ENCODE data around the gene TIGD7.
"Not testable (repeated sequence)": the region's sequence is repeated elsewhere in the genome, so short reads cannot be mapped to it uniquely, and the experiment has no call there.

Gene TIGD7

GRCh38 chr16:3282103-3282729 is 23.0 kb downstream of the TIGD7 start:
- DNase-seq, result no peak

DNA sequence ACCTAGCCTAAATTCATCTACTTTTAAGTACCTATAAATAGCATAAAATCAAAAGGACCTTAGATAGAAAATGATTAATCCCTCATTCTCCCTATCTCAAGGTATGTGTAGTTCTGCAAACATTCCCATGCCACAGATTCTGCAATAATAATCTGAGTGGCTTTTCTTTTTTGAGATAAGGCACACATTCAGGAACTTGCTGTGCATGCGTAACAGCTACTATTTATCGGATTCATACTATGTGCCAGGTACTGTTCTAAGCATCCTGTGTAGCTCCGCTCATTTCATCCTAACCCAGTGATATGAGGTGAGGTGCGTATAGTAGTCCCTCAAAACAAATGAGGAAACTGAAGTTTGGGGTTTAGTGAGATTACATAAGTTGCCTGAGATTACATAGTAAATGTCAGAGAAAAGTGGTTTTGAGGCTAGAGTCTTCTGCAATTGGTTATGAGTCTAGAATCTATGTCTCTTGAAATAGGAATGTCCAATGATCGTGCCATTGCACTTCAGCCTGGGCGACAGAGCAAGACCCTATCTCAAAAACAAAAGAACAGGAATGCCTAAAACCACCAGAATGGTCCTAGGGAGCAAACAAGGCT is 23.9 kb downstream of the TIGD7 start:
- no peak for DNase-seq

- no peak for DNase-seq
Measured at GRCh38 chr16:3276679-3277078, 28.6 kb downstream of the TIGD7 start.

- no peak for DNase-seq
Measured at GRCh38 chr16:3274947-3275346, 30.3 kb downstream of the TIGD7 start.

- DNase-seq, result no peak
Measured at GRCh38 chr16:3274490-3274889, 30.7 kb downstream of the TIGD7 start.

DNA sequence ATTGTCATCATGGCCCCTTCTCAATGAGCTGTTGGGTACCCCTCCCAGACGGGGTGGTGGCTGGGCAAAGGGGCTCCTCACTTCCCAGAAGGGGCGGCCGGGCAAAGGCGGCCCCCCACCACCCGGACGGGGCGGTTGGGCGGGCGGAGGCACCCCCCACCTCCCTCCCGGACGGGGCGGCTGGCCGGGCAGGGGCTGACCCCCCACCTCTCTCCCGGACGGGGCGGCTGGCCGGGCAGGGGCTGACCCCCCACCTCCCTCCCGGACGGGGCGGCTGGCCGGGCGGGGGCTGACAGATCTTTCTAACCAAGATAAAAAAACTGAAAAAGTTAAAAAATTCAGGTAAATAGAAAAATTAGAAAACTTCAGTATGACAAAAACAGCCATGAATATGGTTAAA is 33.9 kb downstream of the TIGD7 start:
- DNase-seq, result not testable (repeated sequence)

DNA sequence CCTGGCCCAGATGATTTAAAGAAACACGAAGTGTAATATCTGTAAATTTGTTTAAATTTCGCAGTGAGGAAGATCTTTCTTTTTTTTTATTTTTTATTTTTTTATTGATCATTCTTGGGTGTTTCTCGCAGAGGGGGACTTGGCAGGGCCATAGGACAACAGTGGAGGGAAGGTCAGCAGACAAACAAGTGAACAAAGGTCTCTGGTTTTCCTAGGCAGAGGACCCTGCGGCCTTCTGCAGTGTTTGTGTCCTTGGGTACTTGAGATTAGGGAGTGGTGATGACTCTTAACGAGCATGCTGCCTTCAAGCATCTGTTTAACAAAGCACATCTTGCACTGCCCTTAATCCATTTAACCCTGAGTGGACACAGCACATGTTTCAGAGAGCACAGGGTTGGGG is 34.5 kb downstream of the TIGD7 start:
- not testable (repeated sequence) for DNase-seq

DNA sequence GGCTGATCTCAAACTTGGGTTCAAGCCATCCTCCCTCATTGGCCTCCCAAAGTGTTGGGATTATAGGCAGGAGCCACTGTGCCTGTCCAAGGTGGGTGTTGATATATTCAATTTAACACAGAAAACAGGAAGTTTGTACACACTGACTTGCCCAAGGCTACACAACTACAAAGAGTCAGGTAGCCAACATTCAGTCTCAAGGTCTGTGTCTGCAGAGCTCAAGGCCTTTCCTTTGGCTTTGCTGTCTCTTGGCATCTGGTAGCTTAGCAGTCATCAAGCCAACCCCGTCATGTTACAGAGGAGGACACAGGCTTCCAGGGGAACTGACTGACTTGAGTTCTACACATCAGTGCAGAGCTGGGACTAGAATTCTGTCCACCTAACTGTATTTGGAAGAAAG is 36.9 kb downstream of the TIGD7 start:
- no peak for DNase-seq

- peak; percentile 9 for DNase-seq
Measured at GRCh38 chr16:3266873-3267537, 38.2 kb downstream of the TIGD7 start.

DNA sequence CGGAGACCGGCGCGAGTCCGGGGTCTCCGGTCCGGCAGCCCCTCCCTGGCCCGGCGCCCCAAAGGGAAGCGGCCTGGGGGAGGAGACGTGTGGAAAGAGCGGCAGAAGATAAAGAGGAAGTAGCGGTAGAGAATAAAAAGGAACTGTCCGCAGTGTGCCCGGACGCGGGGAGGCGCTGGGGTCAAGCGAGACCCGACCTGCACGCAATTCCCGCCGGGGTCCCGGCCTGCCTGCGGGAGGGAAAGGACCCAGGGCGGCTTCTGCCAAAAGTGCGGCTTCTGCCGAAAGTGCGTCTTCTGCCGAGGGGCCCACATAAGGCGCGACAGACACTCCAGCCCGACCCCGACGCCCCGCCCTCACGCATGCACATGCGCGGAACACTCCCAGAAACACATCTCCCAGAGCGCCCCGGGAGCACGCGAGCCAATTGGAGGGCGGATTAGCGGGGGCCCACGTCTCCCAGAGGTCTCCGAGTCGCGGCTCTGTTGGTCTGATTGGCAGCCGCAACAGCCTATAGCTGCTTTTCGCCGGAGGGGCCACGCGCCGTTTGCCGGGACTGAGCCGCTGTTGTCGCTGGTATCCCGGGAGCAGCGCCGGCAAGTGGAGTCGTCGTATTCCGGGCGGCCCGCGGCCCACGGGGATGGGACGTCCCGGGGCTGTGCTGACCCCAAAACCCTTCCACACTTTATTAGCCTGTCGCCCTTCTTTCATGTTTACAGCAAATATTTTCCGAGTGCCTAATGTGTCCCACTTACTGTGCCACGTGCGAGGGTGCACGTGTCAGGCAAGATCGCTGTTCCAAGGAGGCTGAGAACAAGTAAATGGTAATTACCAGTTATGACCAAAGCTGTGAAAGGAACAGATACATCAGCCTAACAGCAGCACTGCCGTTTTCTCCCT is 40.8 kb downstream of the TIGD7 start:
- DNase-seq, result peak; percentile 99

DNA sequence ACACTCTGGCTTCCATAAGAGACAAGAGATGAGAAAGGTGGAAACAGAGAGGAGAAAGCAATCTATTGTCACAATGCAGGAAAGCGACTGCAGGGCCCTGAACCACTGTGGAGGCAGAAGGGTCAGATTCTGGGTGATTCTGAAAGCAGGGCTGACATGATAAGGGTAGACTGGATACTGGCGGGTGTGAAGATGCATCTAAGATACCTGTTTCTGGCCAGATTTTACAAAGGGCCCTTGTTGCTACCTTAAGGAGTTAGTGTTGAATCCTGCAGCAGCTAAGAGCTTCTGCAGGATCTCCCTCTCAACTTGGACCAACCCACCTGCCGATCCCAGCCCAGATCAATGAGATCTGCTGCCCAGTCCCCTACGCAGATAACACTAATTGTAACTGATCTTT is 42.7 kb downstream of the TIGD7 start:
- DNase-seq, result no peak

GRCh38 chr16:3259836-3260235 is 45.4 kb downstream of the TIGD7 start:
- no peak for DNase-seq

DNA sequence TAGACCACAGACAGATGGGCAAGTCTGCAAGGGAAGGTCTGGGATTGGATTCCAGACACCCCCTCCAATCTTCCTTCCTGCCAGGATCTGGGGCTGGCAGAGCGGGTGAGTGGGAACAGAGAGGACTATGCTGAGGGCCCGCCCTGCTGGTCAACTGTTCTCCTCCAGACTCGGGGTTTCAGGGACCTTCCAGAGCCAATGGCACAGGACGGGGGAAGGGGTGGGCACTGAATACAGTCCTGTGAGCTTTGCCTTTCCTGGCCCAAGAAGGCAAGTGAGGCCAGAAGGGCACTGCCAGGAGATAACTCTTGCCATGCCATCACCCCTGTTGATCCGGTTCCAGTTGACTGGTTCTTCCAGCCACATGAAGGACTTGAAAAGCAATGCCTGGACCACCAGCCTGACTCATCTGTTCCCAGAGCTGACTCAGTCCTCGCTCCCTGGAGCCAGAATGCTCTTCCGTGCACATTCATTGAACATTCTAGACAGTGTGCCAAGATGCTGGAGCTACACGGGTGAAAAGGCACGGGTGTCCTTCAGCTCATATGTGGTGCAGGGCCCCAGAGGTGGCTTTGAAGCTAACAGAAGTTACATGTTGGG is 48.3 kb downstream of the TIGD7 start:
- DNase-seq, result no peak

DNA sequence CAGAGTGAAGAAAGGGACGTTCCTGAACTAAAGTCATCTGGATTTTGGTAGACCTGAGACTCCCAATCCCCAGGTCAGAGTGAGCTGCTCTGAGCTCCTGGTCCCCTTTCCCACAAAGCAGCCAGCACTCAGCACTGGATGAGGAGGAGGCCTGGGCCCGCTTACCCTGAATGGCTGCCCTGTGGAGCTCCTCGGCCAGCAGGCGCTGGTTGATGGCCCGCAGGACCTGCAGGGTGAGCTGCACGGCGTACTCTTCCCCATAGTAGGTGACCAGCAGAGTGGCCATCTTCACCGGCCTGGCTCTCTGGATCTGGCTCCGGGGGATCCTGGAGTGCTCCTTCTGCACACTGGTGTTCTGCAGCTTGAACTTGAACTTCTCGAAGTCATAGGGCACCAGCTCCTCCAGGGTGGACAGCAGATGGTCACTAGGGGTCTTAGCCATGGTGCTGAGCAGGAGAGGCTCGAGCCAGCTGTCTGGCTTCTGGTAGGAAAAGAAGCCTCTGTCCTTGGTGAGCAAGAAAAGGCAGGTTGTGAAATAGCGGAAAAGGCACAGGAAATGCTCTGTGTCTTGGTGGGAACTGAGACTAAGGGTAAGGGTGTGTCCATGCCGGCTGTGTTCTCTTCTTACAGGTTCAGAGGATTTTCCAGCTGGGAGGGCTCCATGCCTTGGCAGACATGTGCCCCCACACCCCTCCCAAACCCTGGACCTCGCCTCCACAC is 48.9 kb downstream of the TIGD7 start, which contains the start of gene MEFV:
Gene MEFV, minus strand, starts transcription at position 488 of the 720 bp plus-strand sequence. Its CDS starts 46 bp downstream, at position 442.
- DNase-seq, result no peak

DNA sequence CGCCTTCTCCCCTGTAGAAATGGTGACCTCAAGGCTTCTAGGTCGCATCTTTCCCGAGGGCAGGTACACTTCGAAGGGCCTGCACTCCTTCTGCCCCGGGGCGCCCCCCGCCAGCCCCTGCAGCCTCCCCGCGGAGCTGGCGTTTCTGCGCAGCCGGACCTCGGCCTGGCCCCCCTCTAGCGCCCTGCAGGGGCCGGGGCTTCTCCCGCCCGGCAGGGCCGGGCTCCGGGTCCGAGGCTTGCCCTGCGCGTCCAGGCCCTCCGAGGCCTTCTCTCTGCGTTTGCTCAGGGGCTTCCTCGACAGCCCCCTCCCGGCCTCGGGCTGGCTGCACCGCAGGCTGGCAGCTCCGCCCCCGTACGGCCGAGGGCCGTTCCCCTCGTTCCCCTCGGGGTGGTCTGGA is 50.9 kb downstream of the TIGD7 start:
- no peak for DNase-seq

- no peak for DNase-seq
Measured at GRCh38 chr16:3252967-3253366, 52.3 kb downstream of the TIGD7 start.

DNA sequence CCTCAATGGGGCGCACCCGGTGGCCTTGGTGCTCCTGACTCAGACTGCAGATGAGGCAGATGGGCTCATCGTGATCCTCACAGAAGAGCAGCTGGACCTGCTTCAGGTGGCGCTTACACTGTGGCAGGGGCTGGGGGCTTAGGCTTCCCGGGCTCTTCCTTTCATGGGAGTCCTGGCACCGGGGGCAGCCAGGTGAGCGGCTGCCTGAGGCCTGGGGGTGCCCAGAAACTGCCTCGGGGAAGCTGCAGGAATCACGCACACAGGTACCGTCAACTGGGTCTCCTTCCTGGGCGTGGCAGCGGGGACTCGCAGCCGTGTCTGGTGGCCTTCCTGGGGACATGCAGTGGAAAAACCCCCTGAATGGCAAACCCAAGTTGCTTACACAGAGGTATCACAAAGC is 55.8 kb downstream of the TIGD7 start:
- DNase-seq, result no peak

- no peak for DNase-seq
Measured at GRCh38 chr16:3249020-3249419, 56.2 kb downstream of the TIGD7 start.

Data from NK-92 treated with Interleukin-12 subunit alpha and Interleukin-12 subunit beta, amount 100 ng/mL, for 24 hours (cell line).